ENCODE measurements around the gene UNC80.
A peak's percentile ranks its signal among the peaks of the same experiment; 100 is the strongest.
"Not testable (repeated sequence)": the region's sequence is repeated elsewhere in the genome, so short reads cannot be mapped to it uniquely, and the experiment has no call there.

UNC80 gene

GRCh38 chr2:209771474-209772289 lies at the start of gene UNC80:
Gene UNC80, plus strand, starts transcription at chr2:209771832. Its CDS starts 241 bp downstream, at chr2:209772073.
- DNase-seq (ENCODE audit: low read depth), result peak; percentile 6

DNA sequence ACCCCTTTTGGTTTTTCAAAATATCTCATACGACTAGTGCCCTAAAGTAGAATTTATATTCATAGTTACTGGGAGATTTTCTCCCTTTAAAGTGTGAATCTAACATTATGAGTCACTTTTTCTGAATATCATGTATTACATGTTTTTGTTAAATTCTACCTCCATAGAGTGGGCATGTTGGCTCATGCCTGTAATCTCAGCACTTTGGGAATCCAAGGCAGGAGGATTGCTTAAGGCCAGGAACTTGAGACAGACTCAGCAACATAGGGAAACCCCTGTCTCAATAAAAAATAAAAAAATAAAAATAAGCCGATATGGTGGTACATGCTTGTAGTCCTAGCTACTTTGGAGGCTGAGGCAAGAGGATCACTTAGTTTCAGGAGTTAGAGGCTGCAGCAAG lies 45.3 kb upstream of the UNC80 start:
- DNase-seq (ENCODE audit: low read depth), result no peak

DNA sequence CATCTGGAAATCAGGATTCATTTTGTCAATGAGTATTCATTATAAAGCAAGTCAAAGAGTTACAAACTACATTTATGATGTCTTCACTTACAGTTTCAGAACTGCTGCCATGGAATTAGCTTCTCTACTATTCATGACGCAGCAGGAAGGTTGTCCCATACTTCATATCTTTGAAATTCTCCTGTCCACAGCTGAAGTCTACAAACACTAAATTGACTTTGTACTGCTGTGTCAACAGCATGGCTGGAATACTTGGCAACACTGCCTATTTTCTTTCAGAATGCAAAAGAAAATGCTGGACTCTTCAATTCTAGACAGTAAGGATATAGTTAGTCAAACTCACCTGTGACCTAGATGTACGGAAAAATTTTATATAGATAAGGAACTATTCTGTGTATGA lies 44.6 kb upstream of the UNC80 start:
- DNase-seq (ENCODE audit: low read depth), result no peak

DNA sequence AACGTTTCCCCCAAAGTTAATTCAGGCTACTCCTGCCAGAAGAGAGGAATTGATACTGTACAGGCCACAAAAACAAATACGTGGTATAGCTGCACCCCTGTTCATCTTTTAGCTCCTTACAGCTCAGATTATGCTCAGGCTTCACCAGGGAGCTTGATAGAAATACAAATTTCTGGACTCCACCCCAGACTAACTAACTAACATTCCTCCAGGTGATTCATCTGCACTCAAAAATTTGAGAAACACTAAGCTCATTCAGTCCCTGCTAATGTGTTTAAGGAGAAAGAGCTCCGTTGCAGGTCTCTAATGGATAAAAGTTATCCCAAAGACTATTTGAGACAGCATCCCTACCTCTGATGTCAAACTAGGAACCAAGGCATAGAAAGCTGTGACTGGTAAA lies 36.8 kb upstream of the UNC80 start:
- DNase-seq (ENCODE audit: low read depth), result no peak

- DNase-seq (ENCODE audit: low read depth), result no peak
Observed at GRCh38 chr2:209741953-209742352, 29.7 kb upstream of the UNC80 start.

GRCh38 chr2:209753020-209753419 lies 18.6 kb upstream of the UNC80 start:
- no peak for DNase-seq (ENCODE audit: low read depth)

GRCh38 chr2:209757163-209757562 lies 14.5 kb upstream of the UNC80 start:
- no peak for DNase-seq (ENCODE audit: low read depth)

GRCh38 chr2:209761566-209761965 lies 10.1 kb upstream of the UNC80 start:
- no peak for DNase-seq (ENCODE audit: low read depth)

DNA sequence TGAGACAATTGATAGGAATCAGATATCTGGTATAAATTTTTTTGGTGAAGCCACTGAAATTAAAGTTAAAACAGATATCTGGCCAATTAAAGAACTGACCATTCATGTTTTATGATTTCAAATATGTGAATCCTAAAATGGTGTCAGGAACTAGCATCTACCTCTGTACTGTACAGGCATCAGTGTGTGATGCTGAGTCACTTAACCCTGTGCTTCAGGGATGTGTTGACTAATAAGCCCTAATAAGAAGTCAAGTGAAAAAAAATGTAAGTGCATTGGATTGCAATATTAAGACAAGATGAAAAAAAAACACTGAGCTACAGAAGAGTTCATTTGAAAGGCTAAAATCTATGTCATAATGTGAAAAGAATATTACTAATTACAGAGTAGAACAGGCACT lies 9.1 kb upstream of the UNC80 start:
- DNase-seq (ENCODE audit: low read depth), result no peak

- DNase-seq (ENCODE audit: low read depth), result no peak
Observed at GRCh38 chr2:209763106-209763505, 8.5 kb upstream of the UNC80 start.

GRCh38 chr2:209766613-209767012 lies 5.0 kb upstream of the UNC80 start:
- no peak for DNase-seq (ENCODE audit: low read depth)

DNA sequence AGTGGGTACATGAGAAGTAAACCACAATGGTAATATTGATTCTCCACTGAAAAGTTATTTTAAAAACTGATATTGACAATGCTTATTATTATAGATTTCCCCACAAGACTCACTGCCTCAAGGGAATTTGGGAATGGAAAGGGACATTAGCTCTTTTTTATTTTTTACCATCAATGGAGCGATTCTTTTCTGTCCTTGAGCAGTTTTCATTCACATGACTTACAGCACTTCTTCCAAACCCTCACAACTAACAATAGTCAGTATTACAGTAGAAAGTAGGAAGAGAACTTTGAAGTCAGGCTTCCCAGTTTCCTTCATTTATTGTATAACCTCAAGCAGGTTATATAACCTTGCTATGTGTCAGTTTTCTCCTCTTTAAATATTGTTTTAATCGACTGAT lies 4.3 kb upstream of the UNC80 start:
- no peak for DNase-seq (ENCODE audit: low read depth)

GRCh38 chr2:209768557-209768956 lies 3.1 kb upstream of the UNC80 start:
- no peak for DNase-seq (ENCODE audit: low read depth)

DNA sequence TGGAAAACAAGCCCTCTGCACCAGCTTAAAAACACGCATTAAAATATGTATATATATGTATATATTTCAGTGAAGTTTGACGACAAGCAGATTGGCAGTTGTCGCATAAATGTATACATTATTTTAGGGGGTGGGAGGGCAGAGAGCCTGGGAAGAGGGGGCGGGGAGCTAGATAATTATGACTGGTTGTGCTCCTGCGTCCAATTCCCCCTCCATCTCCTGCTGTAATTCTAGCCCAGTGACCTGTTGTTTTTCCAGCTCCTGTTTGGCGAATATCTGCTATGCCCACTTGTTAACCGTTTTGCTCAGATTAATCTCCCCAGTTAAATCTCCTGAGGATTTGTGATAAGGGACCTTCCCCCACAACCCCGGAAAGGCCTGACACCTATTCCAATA lies 656 bp downstream of the UNC80 start:
- DNase-seq (ENCODE audit: low read depth), result no peak

DNA sequence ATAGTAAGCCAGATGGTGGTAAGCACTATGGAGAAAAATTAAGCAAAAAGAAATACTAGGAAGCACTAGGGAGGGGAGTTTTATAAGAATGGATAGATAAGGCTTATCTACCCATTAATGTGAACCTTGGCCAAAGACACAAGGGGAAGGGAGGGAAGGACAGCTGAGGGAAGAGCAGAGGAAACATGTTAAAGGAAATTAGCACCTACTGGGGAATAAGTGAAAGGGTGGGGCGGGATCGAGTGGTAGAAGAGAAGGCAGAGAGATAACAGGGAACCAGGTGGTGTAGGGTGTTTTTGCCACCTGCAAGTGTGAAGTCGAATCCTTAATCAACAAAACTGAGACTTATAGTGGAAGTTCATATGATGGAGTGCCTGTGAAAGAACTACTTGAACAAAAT lies 1.7 kb downstream of the UNC80 start:
- DNase-seq (ENCODE audit: low read depth), result no peak

DNA sequence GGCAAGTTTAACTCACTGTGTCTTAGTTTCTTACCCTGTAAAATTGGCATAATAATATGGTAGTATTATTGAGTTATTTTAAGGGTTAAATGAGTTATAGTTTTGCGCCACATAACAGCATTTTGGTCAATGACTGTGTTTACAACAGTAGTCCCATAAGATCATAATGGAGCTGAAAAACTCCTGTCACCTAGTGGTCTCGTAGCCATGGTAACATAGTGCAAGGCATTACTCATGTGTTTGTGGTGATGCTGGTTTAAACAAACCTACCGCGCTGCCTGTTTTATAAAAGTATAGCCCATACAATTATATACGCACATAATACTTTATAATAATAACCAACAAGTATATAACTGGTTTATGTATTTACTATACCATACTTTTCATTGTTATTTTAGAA lies 15.8 kb downstream of the UNC80 start:
- DNase-seq (ENCODE audit: low read depth), result no peak

DNA sequence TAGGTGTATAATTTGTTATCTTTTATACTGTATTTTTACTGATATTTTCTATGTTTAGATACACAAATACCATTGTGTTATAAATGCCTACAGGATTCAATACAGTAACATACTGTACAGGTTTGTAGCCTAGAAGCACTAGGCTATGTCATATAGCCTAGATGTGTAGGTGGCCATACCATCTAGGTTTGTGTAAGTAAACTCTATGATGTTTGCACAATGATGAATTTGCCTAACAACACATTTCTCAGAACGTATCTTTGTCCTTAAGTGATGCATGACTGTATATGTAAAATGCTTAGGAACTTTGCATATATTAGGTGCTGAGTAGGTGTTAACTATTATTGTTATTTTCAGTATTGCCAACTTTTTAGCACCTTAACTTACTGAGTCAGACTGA lies 17.3 kb downstream of the UNC80 start:
- DNase-seq (ENCODE audit: low read depth), result no peak

GRCh38 chr2:209790066-209790728 lies 18.6 kb downstream of the UNC80 start:
- DNase-seq (ENCODE audit: low read depth), result no peak

DNA sequence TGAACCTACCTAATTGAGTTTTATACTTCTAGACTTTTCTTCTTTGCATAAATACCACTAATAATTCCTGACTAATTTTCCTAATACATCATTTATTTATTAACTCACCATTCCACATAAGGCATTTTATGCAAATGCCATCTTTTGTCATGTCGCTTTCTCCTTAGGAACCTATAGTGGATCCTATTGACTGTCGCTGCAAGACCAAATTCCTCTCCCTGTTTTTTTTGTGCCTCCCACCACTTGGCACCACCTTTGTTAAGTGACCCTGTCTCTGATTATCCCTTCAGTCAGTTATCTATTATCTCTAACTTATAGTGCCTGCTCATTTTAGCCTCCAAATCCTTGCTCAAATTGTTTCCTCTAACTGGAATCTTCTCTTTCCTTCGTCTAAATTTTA lies 19.5 kb downstream of the UNC80 start:
- no peak for DNase-seq (ENCODE audit: low read depth)

- not testable (repeated sequence) for DNase-seq (ENCODE audit: low read depth)
Observed at GRCh38 chr2:209795425-209795824, 23.8 kb downstream of the UNC80 start.

- DNase-seq (ENCODE audit: low read depth), result no peak
Observed at GRCh38 chr2:209805351-209805750, 33.7 kb downstream of the UNC80 start.

GRCh38 chr2:209806318-209806717 lies 34.7 kb downstream of the UNC80 start:
- DNase-seq (ENCODE audit: low read depth), result no peak

DNA sequence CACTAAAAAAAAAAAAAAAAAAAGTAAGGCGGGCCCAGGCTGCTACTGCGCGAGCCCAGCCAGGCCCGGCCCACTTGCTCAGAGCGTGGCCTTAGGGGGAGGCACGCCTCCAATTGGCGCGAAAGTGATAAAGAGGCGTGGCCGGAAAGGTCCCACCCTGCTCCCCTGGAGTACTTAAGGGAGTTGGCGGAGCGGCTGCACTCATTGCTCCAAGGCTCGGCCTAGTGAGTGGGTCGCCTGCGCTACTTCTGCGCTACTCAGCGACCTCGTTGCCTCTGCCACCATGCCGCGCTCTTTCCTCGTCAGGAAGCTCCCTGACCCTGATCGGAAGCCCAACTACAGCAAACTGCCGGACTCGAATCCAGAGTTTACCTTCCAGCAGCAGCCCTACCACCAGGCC lies 36.9 kb downstream of the UNC80 start:
- no peak for DNase-seq (ENCODE audit: low read depth)

DNA sequence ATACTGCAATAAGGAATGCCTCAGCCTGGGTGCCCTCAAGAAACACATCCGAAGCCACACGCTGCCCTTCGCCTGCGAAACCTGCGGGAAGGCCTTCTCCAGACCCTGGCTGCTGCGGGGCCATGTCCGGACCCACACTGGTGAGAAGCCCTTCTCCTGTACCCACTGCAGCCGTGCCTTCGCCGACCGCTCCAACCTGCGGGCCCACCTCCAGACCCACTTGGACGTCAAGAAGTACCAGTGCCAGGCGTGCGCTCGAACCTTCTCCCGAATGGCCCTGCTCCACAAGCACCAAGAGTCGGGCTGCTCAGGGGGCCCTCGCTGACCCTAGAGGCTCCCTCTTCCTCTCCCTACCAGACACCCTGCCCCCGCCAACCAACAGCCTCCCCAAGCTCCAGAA lies 37.6 kb downstream of the UNC80 start:
- no peak for DNase-seq (ENCODE audit: low read depth)

Data from fibroblast of the conjunctiva (primary cell).